CD4-positive, CD25-positive, alpha-beta regulatory T cell (primary cell): ENCODE data around the gene PRF1. TPM values are rescaled to one million over a fixed set of nuclear protein-coding genes. Genes with fewer than 3 reads are reported as not detected.

ENCODE experiments used
- ATAC-seq, 2 donors: fragments of 150-1000 bp; cut with Tn5 transposase; one replicate each; pipeline ENCODE4 v1.10.0; 2021; ENCODE audit warnings: low read depth in 2 of 2, moderate number of reproducible peaks in 2 of 2, moderate library complexity in 1 of 2
- DNase-seq, 3 donors: peaks; one replicate each; pipeline versions ENCODE4 v3.0.0 to v3.0.0-alpha.2; 2012 to 2022; ENCODE audit warnings: mixed read lengths in 1 of 3
- H3K27ac ChIP-seq: one replicate; pipeline ENCODE4 v1.7.0; 2013; ENCODE audit warnings: mild to moderate bottlenecking, low read length; ENCODE audit not compliant: insufficient read depth, poor library complexity, severe bottlenecking
- H3K27me3 ChIP-seq: one replicate; pipeline ENCODE4 v1.7.0; 2013; ENCODE audit warnings: low read length; ENCODE audit not compliant: control insufficient read depth, insufficient read depth
- H3K36me3 ChIP-seq: one replicate; pipeline ENCODE4 v1.7.0; 2013; ENCODE audit warnings: mild to moderate bottlenecking, low read length, moderate library complexity; ENCODE audit not compliant: control insufficient read depth, insufficient read depth
- H3K4me1 ChIP-seq: 2 replicates; pipeline ENCODE4 v1.7.0; 2013; ENCODE audit warnings: mild to moderate bottlenecking, low read length; ENCODE audit not compliant: insufficient read depth, control insufficient read depth, poor library complexity, severe bottlenecking
- H3K4me3 ChIP-seq: one replicate; pipeline ENCODE4 v1.7.0; 2013; ENCODE audit warnings: low read depth, mild to moderate bottlenecking, low read length, moderate library complexity
- H3K9me3 ChIP-seq, 2 experiments: 1 replicate in 1 of 2; 2 replicates in 1 of 2; pipeline ENCODE4 v1.7.0; 2013; ENCODE audit warnings: low read length in 2 of 2, mild to moderate bottlenecking in 1 of 2, moderate library complexity in 1 of 2; ENCODE audit not compliant: control insufficient read depth in 2 of 2
- H3K27ac Mint-ChIP-seq, 3 donors: one replicate each; pipeline ENCODE4 v1.8.0; 2020 to 2022; ENCODE audit warnings: mild to moderate bottlenecking in 3 of 3, mixed read lengths in 3 of 3, moderate library complexity in 2 of 3
- H3K27me3 Mint-ChIP-seq: one replicate; pipeline ENCODE4 v1.8.0; 2022; ENCODE audit warnings: mild to moderate bottlenecking, mixed read lengths
- H3K36me3 Mint-ChIP-seq: one replicate; pipeline ENCODE4 v1.8.0; 2020; ENCODE audit warnings: mixed read lengths
- H3K4me1 Mint-ChIP-seq, 4 donors: one replicate each; pipeline ENCODE4 v1.8.0; 2020 to 2022; ENCODE audit warnings: mixed read lengths in 4 of 4, mild to moderate bottlenecking in 1 of 4
- H3K4me3 Mint-ChIP-seq, 4 donors: one replicate each; pipeline ENCODE4 v1.8.0; 2020 to 2022; ENCODE audit warnings: mild to moderate bottlenecking in 4 of 4, mixed read lengths in 4 of 4, moderate library complexity in 3 of 4
- H3K9me3 Mint-ChIP-seq, 7 donors: one replicate each; pipeline ENCODE4 v1.8.0; 2020 to 2022; ENCODE audit warnings: mixed read lengths in 7 of 7, mild to moderate bottlenecking in 3 of 7, moderate library complexity in 2 of 7
- polyA plus RNA-seq, 4 donors: library from polyadenylated mRNA; unstranded; fragments of 300-500 nt; fragmentation: Illumina TruSeq; gene quantifications; one replicate each; pipeline ENCODE4 v1.2.3, GENCODE V29; 2021
- total RNA-seq: library from RNA; stranded (reverse); gene quantifications from one replicate; pipeline ENCODE4 v1.2.3, GENCODE V29; 2022

PRF1 gene
- total and polyA plus RNA-seq, 5 donors from 2014 or later: 32.4 to 187 (median 139) TPM

DNA sequence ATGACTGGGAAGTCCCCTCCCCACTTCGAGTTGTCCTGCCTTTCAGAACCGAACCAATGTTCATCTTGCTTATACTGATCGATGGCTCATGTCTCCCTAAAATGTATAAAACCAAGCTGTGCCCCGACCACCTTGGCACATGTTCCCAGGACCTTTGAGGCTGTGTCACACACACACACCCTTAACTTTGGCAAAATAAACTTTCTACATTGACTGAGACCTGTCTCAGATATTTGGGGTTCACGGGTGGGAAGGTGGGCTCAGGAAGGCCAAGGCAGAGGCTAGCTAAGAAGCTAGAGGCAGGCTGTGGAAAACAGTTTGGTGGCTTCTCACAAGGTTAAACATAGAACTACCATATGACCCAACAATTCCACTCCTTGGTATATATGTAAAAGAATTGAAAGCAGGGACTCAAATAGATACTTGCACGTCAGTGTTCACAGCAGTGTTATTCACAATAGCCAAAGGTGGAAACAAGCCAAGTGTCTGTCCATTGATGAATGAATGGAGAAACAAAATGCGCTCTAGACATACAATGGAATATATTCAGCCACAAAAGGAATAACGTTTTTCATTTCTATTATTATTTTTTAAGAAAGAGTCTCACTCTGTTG lies 15.4 kb downstream of the PRF1 start:
- peaks cover 11% of the 10 kb centered on the region for H3K27me3 Mint-ChIP-seq
- Histone ChIP-seq H3K27me3 (no peaks in the 10 kb centered on the region), H3K4me1 (no peaks in the 10 kb centered on the region), H3K27ac (no peak overlapping the region), H3K4me3 (no peak overlapping the region), H3K36me3 (no peaks in the 10 kb centered on the region), H3K9me3 (no peaks in the 10 kb centered on the region)
- H3K9me3 Mint-ChIP-seq: peaks cover 0 to 1% (median 0%) of the 10 kb centered on the region in 7 donors
- no peak overlapping the region for H3K4me3 Mint-ChIP-seq
- H3K36me3 Mint-ChIP-seq: no peaks in the 10 kb centered on the region
- H3K4me1 Mint-ChIP-seq: peaks cover 0 to 2% (median 0%) of the 10 kb centered on the region in 4 donors
- ATAC-seq (no peak), DNase-seq (no peak)
- peak overlapping the region in 2 of 3 donors; percentile 26 to 76 for H3K27ac Mint-ChIP-seq

GRCh38 chr10:70586348-70586930 lies 16.1 kb downstream of the PRF1 start:
- Histone ChIP-seq H3K36me3 (no peaks in the 10 kb centered on the region), H3K4me3 (no peak overlapping the region), H3K27ac (no peak overlapping the region), H3K9me3 (no peaks in the 10 kb centered on the region), H3K4me1 (no peaks in the 10 kb centered on the region), H3K27me3 (no peaks in the 10 kb centered on the region)
- Mint-ChIP-seq H3K27me3 (peaks cover 11% of the 10 kb centered on the region), H3K9me3 (peaks cover 0 to 1% (median 0%) of the 10 kb centered on the region in 7 donors), H3K27ac (peak overlapping the region in 1 of 3 donors; percentile 76), H3K4me3 (no peak overlapping the region), H3K36me3 (no peaks in the 10 kb centered on the region), H3K4me1 (peaks cover 0 to 2% (median 0%) of the 10 kb centered on the region in 4 donors)
- no peak for DNase-seq
- no peak for ATAC-seq

GRCh38 chr10:70585578-70586169 lies 16.9 kb downstream of the PRF1 start:
- H3K9me3 Mint-ChIP-seq: peaks cover 0 to 1% (median 0%) of the 10 kb centered on the region in 7 donors
- H3K4me1 Mint-ChIP-seq: peaks cover 0 to 4% (median 0%) of the 10 kb centered on the region in 4 donors
- H3K27me3 Mint-ChIP-seq: peaks cover 11% of the 10 kb centered on the region
- H3K27ac ChIP-seq: no peak overlapping the region
- H3K36me3 Mint-ChIP-seq: no peaks in the 10 kb centered on the region
- no peak overlapping the region for H3K27ac Mint-ChIP-seq
- H3K36me3 ChIP-seq: no peaks in the 10 kb centered on the region
- DNase-seq: no peak
- H3K4me1 ChIP-seq: no peaks in the 10 kb centered on the region
- H3K27me3 ChIP-seq: no peaks in the 10 kb centered on the region
- H3K4me3 Mint-ChIP-seq: no peak overlapping the region
- H3K9me3 ChIP-seq: no peaks in the 10 kb centered on the region
- no peak overlapping the region for H3K4me3 ChIP-seq
- ATAC-seq: no peak

DNA sequence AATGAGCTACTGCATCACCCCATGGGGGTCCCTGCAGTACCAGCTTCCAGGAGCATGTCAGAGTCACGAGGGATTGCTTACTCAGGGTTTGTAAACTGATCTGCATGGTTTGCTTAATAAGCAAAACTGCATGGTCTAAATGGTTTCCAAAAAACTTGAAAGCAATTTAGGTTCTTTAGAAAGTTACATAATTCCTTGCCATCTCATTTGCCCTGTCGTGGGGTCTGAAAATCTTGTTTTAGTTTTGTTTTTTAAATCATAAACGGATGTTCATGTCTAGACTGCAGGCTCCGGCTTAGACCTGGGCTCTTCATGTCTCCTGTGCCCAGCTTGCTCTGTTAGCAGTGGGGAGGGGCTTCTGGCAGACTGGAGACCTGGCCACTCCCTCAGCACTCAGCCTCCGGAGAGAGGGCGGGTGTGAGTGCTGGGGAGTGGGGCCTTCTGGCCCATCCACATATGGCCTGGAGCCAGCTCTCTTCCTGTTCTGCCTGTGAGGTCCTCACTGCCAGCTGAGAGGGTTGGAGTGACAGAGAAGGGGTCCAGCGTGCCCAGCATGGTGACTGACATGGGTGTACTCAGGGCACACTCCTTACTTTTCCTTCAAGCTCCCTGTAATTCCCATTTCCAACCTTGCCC lies 17.5 kb downstream of the PRF1 start:
- H3K27ac ChIP-seq: no peak overlapping the region
- H3K4me1 ChIP-seq: peaks cover 4% of the 10 kb centered on the region
- H3K27me3 ChIP-seq: no peaks in the 10 kb centered on the region
- H3K9me3 Mint-ChIP-seq: peaks cover 0 to 1% (median 0%) of the 10 kb centered on the region in 7 donors
- H3K4me3 ChIP-seq: no peak overlapping the region
- no peaks in the 10 kb centered on the region for H3K36me3 Mint-ChIP-seq
- H3K36me3 ChIP-seq: no peaks in the 10 kb centered on the region
- H3K4me1 Mint-ChIP-seq: peaks cover 0 to 5% (median 2%) of the 10 kb centered on the region in 4 donors
- ATAC-seq (peak in 1 of 2 donors; percentile 14), DNase-seq (no peak)
- H3K27me3 Mint-ChIP-seq: peaks cover 11% of the 10 kb centered on the region
- H3K9me3 ChIP-seq: no peaks in the 10 kb centered on the region
- H3K4me3 Mint-ChIP-seq: no peak overlapping the region
- no peak overlapping the region for H3K27ac Mint-ChIP-seq

- H3K4me1 ChIP-seq: peaks cover 10% of the 10 kb centered on the region
- Mint-ChIP-seq H3K27ac (no peak overlapping the region), H3K4me1 (peaks cover 0 to 12% (median 9%) of the 10 kb centered on the region in 4 donors), H3K4me3 (no peak overlapping the region), H3K9me3 (peaks cover 0 to 1% (median 0%) of the 10 kb centered on the region in 7 donors), H3K36me3 (no peaks in the 10 kb centered on the region), H3K27me3 (peaks cover 11% of the 10 kb centered on the region)
- no peaks in the 10 kb centered on the region for H3K9me3 ChIP-seq
- no peak overlapping the region for H3K4me3 ChIP-seq
- H3K27me3 ChIP-seq: no peaks in the 10 kb centered on the region
- no peak for ATAC-seq
- no peak for DNase-seq
- H3K27ac ChIP-seq: no peak overlapping the region
- H3K36me3 ChIP-seq: no peaks in the 10 kb centered on the region
Observed at GRCh38 chr10:70584366-70584765, 18.2 kb downstream of the PRF1 start.

GRCh38 chr10:70583669-70584037 lies 18.9 kb downstream of the PRF1 start:
- Mint-ChIP-seq H3K27ac (peak overlapping the region in 1 of 3 donors; percentile 86), H3K4me1 (peaks cover 4 to 19% (median 15%) of the 10 kb centered on the region in 4 donors), H3K9me3 (peaks cover 0 to 1% (median 0%) of the 10 kb centered on the region in 7 donors), H3K27me3 (peaks cover 11% of the 10 kb centered on the region), H3K36me3 (no peaks in the 10 kb centered on the region), H3K4me3 (no peak overlapping the region)
- ATAC-seq (no peak), DNase-seq (no peak)
- Histone ChIP-seq H3K9me3 (no peaks in the 10 kb centered on the region), H3K4me3 (no peak overlapping the region), H3K27ac (no peak overlapping the region), H3K4me1 (peaks cover 17% of the 10 kb centered on the region), H3K36me3 (no peaks in the 10 kb centered on the region), H3K27me3 (no peaks in the 10 kb centered on the region)

GRCh38 chr10:70582793-70583668 lies 19.5 kb downstream of the PRF1 start:
- Histone ChIP-seq H3K36me3 (no peaks in the 10 kb centered on the region), H3K4me1 (peaks cover 24% of the 10 kb centered on the region), H3K9me3 (no peaks in the 10 kb centered on the region), H3K4me3 (no peak overlapping the region), H3K27me3 (no peaks in the 10 kb centered on the region), H3K27ac (no peak overlapping the region)
- H3K4me1 Mint-ChIP-seq: peaks cover 9 to 25% (median 21%) of the 10 kb centered on the region in 4 donors
- ATAC-seq (no peak), DNase-seq (no peak)
- peaks cover 0 to 1% (median 0%) of the 10 kb centered on the region in 7 donors for H3K9me3 Mint-ChIP-seq
- peaks cover 8% of the 10 kb centered on the region for H3K27me3 Mint-ChIP-seq
- H3K27ac Mint-ChIP-seq: peak overlapping the region in 1 of 3 donors; percentile 36
- no peak overlapping the region for H3K4me3 Mint-ChIP-seq
- H3K36me3 Mint-ChIP-seq: no peaks in the 10 kb centered on the region
